GM12878 (cell line): Measurements from ENCODE around the gene FAM83D. TPM values are rescaled to one million over a fixed set of nuclear protein-coding genes. Genes with fewer than 3 reads are reported as not detected.
A peak's percentile ranks its signal among the peaks of the same experiment; 100 is the strongest.

Experiments
- ATAC-seq: fragments of 200-7000 bp; cut with Tn5 transposase; 3 replicates; pipeline ENCODE4 v1.9.1; 2020; ENCODE audit warnings: mild to moderate bottlenecking, moderate library complexity
- BruUV-seq: library from RNA; stranded (reverse); fragments of 400-500 nt; replicated peaks from 2 replicates; lab custom pipeline; 2021; lab: Mats Ljungman, UMichigan
- CTCF ChIA-PET: fragments of 300-600 bp; sonication (Branson Sonifier 250); formaldehyde crosslinking; extraction: SDS; loops from one replicate; lab custom pipeline; 2021; ENCODE audit warnings: inconsistent platforms; lab: Yijun Ruan, JAX
- POLR2A ChIA-PET: fragments of 350-600 bp; formaldehyde crosslinking; extraction: SDS; loops from one replicate; lab custom pipeline; 2021; ENCODE audit warnings: inconsistent platforms; lab: Charles Lee
- RAD21 ChIA-PET: fragments of 300-600 bp; sonication (Branson Sonifier 250); formaldehyde crosslinking; loops from one replicate; lab custom pipeline; 2023; ENCODE audit warnings: antibody characterized with exemption; ENCODE audit not compliant: unreplicated experiment; lab: Charles Lee
- SMC1A ChIA-PET: fragments of 300-600 bp; sonication (Branson Sonifier 250); formaldehyde crosslinking; loops from one replicate; lab custom pipeline; 2023; ENCODE audit not compliant: unreplicated experiment, uncharacterized antibody; lab: Charles Lee
- DNase-seq: peaks from one replicate; pipeline ENCODE4 v3.0.0-alpha.2; 2011; ENCODE audit warnings: low read depth, low spot score
- FAIRE-seq: peaks from 3 replicates; lab custom pipeline; 2011; peaks lifted over from hg19 to GRCh38; lab: Jason Lieb, UNC
- H2AFZ ChIP-seq: 2 replicates; pipeline ENCODE4 v1.6.0; 2011; ENCODE audit warnings: low read depth, low read length, control low read depth; ENCODE audit not compliant: control insufficient read depth
- H3K27ac ChIP-seq: 2 replicates; pipeline ENCODE4 v1.5.1; 2011; ENCODE audit warnings: control low read depth; ENCODE audit not compliant: control insufficient read depth, insufficient read depth
- H3K27me3 ChIP-seq, 2 experiments: replicated peaks in 1 of 2; 2 replicates each; pipeline versions ENCODE4 v1.6.0 to v1.6.1; 2011; ENCODE audit warnings: low read length in 1 of 2; ENCODE audit not compliant: control insufficient read depth in 2 of 2, insufficient read depth in 2 of 2
- H3K36me3 ChIP-seq, 2 experiments: 2 replicates each; pipeline ENCODE4 v1.5.1; 2011; ENCODE audit warnings: low read length in 1 of 2; ENCODE audit not compliant: control insufficient read depth in 2 of 2, insufficient read depth in 2 of 2
- H3K4me1 ChIP-seq: 2 replicates; pipeline ENCODE4 v1.6.1; 2011; ENCODE audit warnings: mild to moderate bottlenecking, low read length, moderate library complexity, mixed read lengths; ENCODE audit not compliant: control insufficient read depth, insufficient read depth
- H3K4me2 ChIP-seq: 2 replicates; pipeline ENCODE4 v1.6.0; 2011; ENCODE audit warnings: control low read depth; ENCODE audit not compliant: control insufficient read depth, insufficient read depth
- H3K4me3 ChIP-seq: fragments of 200-600 bp; sonication (generic); 2 replicates; pipeline ENCODE4 v1.5.1; 2016
- H3K79me2 ChIP-seq: 2 replicates; pipeline ENCODE4 v1.6.0; 2011; ENCODE audit warnings: low read length; ENCODE audit not compliant: control insufficient read depth, insufficient read depth
- H3K9ac ChIP-seq: 2 replicates; pipeline ENCODE4 v1.8.0; 2011; ENCODE audit warnings: low read length, control low read depth, mixed read lengths; ENCODE audit not compliant: control insufficient read depth, insufficient read depth
- H3K9me3 ChIP-seq: replicated peaks from 3 replicates; pipeline ENCODE4 v1.5.1; 2011; ENCODE audit warnings: mild to moderate bottlenecking, low read length; ENCODE audit not compliant: control insufficient read depth, insufficient read depth
- H4K20me1 ChIP-seq: 2 replicates; pipeline ENCODE4 v1.6.0; 2011; ENCODE audit not compliant: control insufficient read depth, insufficient read depth
- FOXK2 ChIP-seq: fragments of 450-650 bp; IDR thresholded peaks from 2 replicates; pipeline ENCODE4 v1.6.1; 2017; ENCODE audit warnings: mild to moderate bottlenecking, moderate library complexity
- HDGF ChIP-seq: fragments of 450-650 bp; IDR thresholded peaks from 2 replicates; pipeline ENCODE4 v1.6.1; 2016; ENCODE audit warnings: antibody characterized with exemption
- POLR2A ChIP-seq: IDR thresholded peaks from 2 replicates; pipeline ENCODE4 v1.6.1; 2011; ENCODE audit warnings: low read depth, mild to moderate bottlenecking, low read length
- SP1 ChIP-seq: IDR thresholded peaks from one replicate; pipeline ENCODE4 v1.6.1; 2011; ENCODE audit warnings: low read depth, low read length
- SPI1 ChIP-seq: IDR thresholded peaks from 2 replicates; pipeline ENCODE4 v1.6.1; 2011; ENCODE audit warnings: low read depth, mild to moderate bottlenecking, low read length, moderate library complexity, borderline replicate concordance; ENCODE audit not compliant: insufficient read depth
- WGBS: methylation state at CpG from one replicate; pipeline ENCODE4 v1.1.6; 2016; ENCODE audit warnings: low lambda C conversion rate; ENCODE audit not compliant: insufficient replicate concordance, insufficient coverage; ENCODE audit errors: missing lambda C conversion rate; 5-methylcytosine and 5-hydroxymethylcytosine counted together
- in situ Hi-C: fragments of 300-500 bp; cut with MboI; formaldehyde crosslinking; loops from 9 replicates; pipeline ENCODE4 v1.14.3; 2018; ENCODE audit warnings: mixed read lengths
- intact Hi-C: fragments of 100-400 bp; cut with micrococcal nuclease; formaldehyde crosslinking; loops from one replicate; pipeline ENCODE4 v1.14.2; 2022; ENCODE audit not compliant: unreplicated experiment
- polyA plus RNA-seq, 11 experiments: library from polyadenylated mRNA; depleted of rRNA in 4 of 11; unstranded in 6 of 11; stranded (reverse) in 5 of 11; fragments of >200 nt; fragmentation: Nextera tagmentation in 4 of 11; fragmentation: Illumina TruSeq in 1 of 11; extraction: Ambion mirVana in 4 of 11; extraction: Trizol in 1 of 11; gene quantifications; 1 replicate in 1 of 11; 2 replicates in 10 of 11; pipeline versions ENCODE4 v1.2.1 to v1.2.3, GENCODE V29; 2011 to 2016; ENCODE audit warnings: inconsistent platforms in 2 of 11, missing spikeins in 2 of 11, low read depth in 1 of 11
- total RNA-seq, 4 experiments: library from RNA; depleted of rRNA in 3 of 4; stranded (reverse); fragments of >200 nt in 3 of 4; fragmentation: Illumina TruSeq in 1 of 4; extraction: Trizol in 1 of 4; gene quantifications; 2 replicates each; pipeline versions ENCODE4 v1.2.1 to v1.2.3, GENCODE V29; 2013 to 2021
- TF ChIP-seq, protein P1 (sequence below): fragments of 450-650 bp; IDR thresholded peaks from 2 replicates; pipeline ENCODE4 v1.6.1; 2016; ENCODE audit warnings: mild to moderate bottlenecking, moderate library complexity, borderline replicate concordance
- TF ChIP-seq, protein P2 (sequence below): fragments of 450-650 bp; IDR thresholded peaks from 2 replicates; pipeline ENCODE4 v1.6.1; 2017; ENCODE audit warnings: mild to moderate bottlenecking

FAM83D gene
- total and polyA plus RNA-seq, 10 of the 15 experiments (the other 5 are each of a cell fraction or from before 2014, with no cell fraction given): 4.5 to 34.8 (median 19.2) TPM

DNA sequence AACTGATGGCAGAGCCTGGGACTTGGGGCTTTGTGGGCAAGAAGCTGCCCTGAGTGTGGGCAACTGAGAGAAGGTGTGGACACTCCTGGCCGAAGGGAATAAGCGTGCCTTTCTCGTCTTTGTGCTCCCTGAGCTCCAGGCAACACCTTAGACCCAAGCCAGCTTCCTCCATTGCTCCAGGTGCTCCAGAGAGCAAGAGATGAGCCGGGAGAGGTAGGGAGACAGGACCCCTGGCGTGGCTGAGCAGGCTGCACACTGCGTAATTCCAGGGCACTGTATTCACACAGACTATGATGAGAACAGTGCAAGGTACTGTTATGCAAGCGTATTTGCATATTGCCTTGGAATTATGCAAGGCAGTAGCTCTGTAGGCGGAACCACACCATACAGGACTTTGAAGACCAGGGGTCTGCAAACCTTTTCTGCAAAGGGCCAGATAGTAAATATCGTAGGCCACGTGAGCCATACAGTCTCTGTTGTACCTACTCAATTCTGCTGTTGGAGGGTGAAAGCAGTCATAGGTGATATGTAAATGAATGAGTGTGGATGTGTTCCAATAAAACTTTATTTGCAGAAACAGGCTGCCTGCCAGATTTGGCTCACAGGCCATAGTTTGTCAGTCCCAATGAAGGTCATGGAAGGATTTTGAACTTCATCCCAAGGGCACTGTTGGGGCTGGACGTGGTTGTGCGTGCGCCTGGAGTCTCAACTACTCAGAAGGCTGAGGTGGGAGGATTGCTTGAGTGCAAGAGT lies 42.1 kb upstream of the FAM83D start:
- peaks cover 26% of the 10 kb centered on the region for H3K4me1 ChIP-seq

More for the DNA sequence above, 42.1 kb upstream of the FAM83D start:
- 86% methylated on average over 13 of the region's 13 CpGs for WGBS
- no peaks in the 10 kb centered on the region for H3K27me3 ChIP-seq
- ChIA-PET POLR2A (interaction anchor here (0.9 kb wide), 1 partner anchor 8 kb away, joined by 3 read pairs; no protein-coding TSS in a partner anchor), CTCF (interaction anchor here (0.8 to 14.0 kb wide), 5 partner anchors 8 to 25 kb away, joined by 3 to 183 read pairs (median 3); no protein-coding TSS in a partner anchor), RAD21 (interaction anchor here (1.0 to 14.5 kb wide), 2 partner anchors 8 to 114 kb away, joined by 4 to 205 read pairs; no protein-coding TSS in a partner anchor), SMC1A (interaction anchor here (0.6 to 16.9 kb wide), 4 partner anchors 8 to 74 kb away, joined by 4 to 248 read pairs (median 56); no protein-coding TSS in a partner anchor)
- in situ Hi-C loops: no loop called here
- FAIRE-seq (no peak), DNase-seq (no peak), ATAC-seq (no peak)
- H3K4me2 ChIP-seq: no peak overlapping the region
- H3K4me3 ChIP-seq: no peak overlapping the region
- H3K79me2 ChIP-seq: peaks cover 66% of the 10 kb centered on the region
- no peak overlapping the region for H2AFZ ChIP-seq
- no TSS peak for BruUV-seq
- H3K27ac ChIP-seq: no peak overlapping the region
- no peaks in the 10 kb centered on the region; the same call in 1 of the 2 replicates for H4K20me1 ChIP-seq
- H3K36me3 ChIP-seq: peaks cover 24 to 30% of the 10 kb centered on the region in 2 experiments
- intact Hi-C loops: no loop called here
- TF ChIP-seq HDGF (no peak), FOXK2 (no peak), POLR2A (0 out of 2 replicates have a peak, but pooled peaks have one; percentile 15), SPI1 (no peak), SP1 (no peak)
- TF ChIP-seq, protein P1, sequence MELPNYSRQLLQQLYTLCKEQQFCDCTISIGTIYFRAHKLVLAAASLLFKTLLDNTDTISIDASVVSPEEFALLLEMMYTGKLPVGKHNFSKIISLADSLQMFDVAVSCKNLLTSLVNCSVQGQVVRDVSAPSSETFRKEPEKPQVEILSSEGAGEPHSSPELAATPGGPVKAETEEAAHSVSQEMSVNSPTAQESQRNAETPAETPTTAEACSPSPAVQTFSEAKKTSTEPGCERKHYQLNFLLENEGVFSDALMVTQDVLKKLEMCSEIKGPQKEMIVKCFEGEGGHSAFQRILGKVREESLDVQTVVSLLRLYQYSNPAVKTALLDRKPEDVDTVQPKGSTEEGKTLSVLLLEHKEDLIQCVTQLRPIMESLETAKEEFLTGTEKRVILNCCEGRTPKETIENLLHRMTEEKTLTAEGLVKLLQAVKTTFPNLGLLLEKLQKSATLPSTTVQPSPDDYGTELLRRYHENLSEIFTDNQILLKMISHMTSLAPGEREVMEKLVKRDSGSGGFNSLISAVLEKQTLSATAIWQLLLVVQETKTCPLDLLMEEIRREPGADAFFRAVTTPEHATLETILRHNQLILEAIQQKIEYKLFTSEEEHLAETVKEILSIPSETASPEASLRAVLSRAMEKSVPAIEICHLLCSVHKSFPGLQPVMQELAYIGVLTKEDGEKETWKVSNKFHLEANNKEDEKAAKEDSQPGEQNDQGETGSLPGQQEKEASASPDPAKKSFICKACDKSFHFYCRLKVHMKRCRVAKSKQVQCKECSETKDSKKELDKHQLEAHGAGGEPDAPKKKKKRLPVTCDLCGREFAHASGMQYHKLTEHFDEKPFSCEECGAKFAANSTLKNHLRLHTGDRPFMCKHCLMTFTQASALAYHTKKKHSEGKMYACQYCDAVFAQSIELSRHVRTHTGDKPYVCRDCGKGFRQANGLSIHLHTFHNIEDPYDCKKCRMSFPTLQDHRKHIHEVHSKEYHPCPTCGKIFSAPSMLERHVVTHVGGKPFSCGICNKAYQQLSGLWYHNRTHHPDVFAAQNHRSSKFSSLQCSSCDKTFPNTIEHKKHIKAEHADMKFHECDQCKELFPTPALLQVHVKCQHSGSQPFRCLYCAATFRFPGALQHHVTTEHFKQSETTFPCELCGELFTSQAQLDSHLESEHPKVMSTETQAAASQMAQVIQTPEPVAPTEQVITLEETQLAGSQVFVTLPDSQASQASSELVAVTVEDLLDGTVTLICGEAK: peak; percentile 82
- TF ChIP-seq, protein P2, sequence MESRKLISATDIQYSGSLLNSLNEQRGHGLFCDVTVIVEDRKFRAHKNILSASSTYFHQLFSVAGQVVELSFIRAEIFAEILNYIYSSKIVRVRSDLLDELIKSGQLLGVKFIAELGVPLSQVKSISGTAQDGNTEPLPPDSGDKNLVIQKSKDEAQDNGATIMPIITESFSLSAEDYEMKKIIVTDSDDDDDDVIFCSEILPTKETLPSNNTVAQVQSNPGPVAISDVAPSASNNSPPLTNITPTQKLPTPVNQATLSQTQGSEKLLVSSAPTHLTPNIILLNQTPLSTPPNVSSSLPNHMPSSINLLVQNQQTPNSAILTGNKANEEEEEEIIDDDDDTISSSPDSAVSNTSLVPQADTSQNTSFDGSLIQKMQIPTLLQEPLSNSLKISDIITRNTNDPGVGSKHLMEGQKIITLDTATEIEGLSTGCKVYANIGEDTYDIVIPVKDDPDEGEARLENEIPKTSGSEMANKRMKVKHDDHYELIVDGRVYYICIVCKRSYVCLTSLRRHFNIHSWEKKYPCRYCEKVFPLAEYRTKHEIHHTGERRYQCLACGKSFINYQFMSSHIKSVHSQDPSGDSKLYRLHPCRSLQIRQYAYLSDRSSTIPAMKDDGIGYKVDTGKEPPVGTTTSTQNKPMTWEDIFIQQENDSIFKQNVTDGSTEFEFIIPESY: no peak
- H3K9ac ChIP-seq: no peak overlapping the region
- no peaks in the 10 kb centered on the region for H3K9me3 ChIP-seq
